ENCODE measurements around the gene PODXL2.

GRCh38 chr3:127717357-127718244, 88.6 kb downstream of the PODXL2 start:
- TF ChIP-seq POLR2A (IDR thresholded peaks at IDR 0.05) = no peak
- TF ChIP-seq, protein P1, sequence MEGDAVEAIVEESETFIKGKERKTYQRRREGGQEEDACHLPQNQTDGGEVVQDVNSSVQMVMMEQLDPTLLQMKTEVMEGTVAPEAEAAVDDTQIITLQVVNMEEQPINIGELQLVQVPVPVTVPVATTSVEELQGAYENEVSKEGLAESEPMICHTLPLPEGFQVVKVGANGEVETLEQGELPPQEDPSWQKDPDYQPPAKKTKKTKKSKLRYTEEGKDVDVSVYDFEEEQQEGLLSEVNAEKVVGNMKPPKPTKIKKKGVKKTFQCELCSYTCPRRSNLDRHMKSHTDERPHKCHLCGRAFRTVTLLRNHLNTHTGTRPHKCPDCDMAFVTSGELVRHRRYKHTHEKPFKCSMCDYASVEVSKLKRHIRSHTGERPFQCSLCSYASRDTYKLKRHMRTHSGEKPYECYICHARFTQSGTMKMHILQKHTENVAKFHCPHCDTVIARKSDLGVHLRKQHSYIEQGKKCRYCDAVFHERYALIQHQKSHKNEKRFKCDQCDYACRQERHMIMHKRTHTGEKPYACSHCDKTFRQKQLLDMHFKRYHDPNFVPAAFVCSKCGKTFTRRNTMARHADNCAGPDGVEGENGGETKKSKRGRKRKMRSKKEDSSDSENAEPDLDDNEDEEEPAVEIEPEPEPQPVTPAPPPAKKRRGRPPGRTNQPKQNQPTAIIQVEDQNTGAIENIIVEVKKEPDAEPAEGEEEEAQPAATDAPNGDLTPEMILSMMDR (IDR thresholded peaks at IDR 0.05 in 4 of 5, conservative IDR thresholded peaks at IDR 0.05 in 1 of 5) = no peak

Measured in gastrocnemius medialis (tissue), 4 donors.